GM12878 (cell line): ENCODE data around the gene TTLL4. TPM values are rescaled to one million over a fixed set of nuclear protein-coding genes. Genes with fewer than 3 reads are reported as not detected.

Experiments
- ATAC-seq: fragments of 200-7000 bp; cut with Tn5 transposase; 3 replicates; pipeline ENCODE4 v1.9.1; 2020; ENCODE audit warnings: mild to moderate bottlenecking, moderate library complexity
- BruUV-seq: library from RNA; stranded (reverse); fragments of 400-500 nt; replicated peaks from 2 replicates; lab custom pipeline; 2021; lab: Mats Ljungman, UMichigan
- CTCF ChIA-PET: fragments of 300-600 bp; sonication (Branson Sonifier 250); formaldehyde crosslinking; extraction: SDS; loops from one replicate; lab custom pipeline; 2021; ENCODE audit warnings: inconsistent platforms; lab: Yijun Ruan, JAX
- POLR2A ChIA-PET: fragments of 350-600 bp; formaldehyde crosslinking; extraction: SDS; loops from one replicate; lab custom pipeline; 2021; ENCODE audit warnings: inconsistent platforms; lab: Charles Lee
- RAD21 ChIA-PET: fragments of 300-600 bp; sonication (Branson Sonifier 250); formaldehyde crosslinking; loops from one replicate; lab custom pipeline; 2023; ENCODE audit warnings: antibody characterized with exemption; ENCODE audit not compliant: unreplicated experiment; lab: Charles Lee
- SMC1A ChIA-PET: fragments of 300-600 bp; sonication (Branson Sonifier 250); formaldehyde crosslinking; loops from one replicate; lab custom pipeline; 2023; ENCODE audit not compliant: unreplicated experiment, uncharacterized antibody; lab: Charles Lee
- DNase-seq: peaks from one replicate; pipeline ENCODE4 v3.0.0-alpha.2; 2011; ENCODE audit warnings: low read depth, low spot score
- FAIRE-seq: peaks from 3 replicates; lab custom pipeline; 2011; peaks lifted over from hg19 to GRCh38; lab: Jason Lieb, UNC
- H2AFZ ChIP-seq: 2 replicates; pipeline ENCODE4 v1.6.0; 2011; ENCODE audit warnings: low read depth, low read length, control low read depth; ENCODE audit not compliant: control insufficient read depth
- H3K27ac ChIP-seq: 2 replicates; pipeline ENCODE4 v1.5.1; 2011; ENCODE audit warnings: control low read depth; ENCODE audit not compliant: control insufficient read depth, insufficient read depth
- H3K27me3 ChIP-seq, 2 experiments: replicated peaks in 1 of 2; 2 replicates each; pipeline versions ENCODE4 v1.6.0 to v1.6.1; 2011; ENCODE audit warnings: low read length in 1 of 2; ENCODE audit not compliant: control insufficient read depth in 2 of 2, insufficient read depth in 2 of 2
- H3K36me3 ChIP-seq, 2 experiments: 2 replicates each; pipeline ENCODE4 v1.5.1; 2011; ENCODE audit warnings: low read length in 1 of 2; ENCODE audit not compliant: control insufficient read depth in 2 of 2, insufficient read depth in 2 of 2
- H3K4me1 ChIP-seq: 2 replicates; pipeline ENCODE4 v1.6.1; 2011; ENCODE audit warnings: mild to moderate bottlenecking, low read length, moderate library complexity, mixed read lengths; ENCODE audit not compliant: control insufficient read depth, insufficient read depth
- H3K4me2 ChIP-seq: 2 replicates; pipeline ENCODE4 v1.6.0; 2011; ENCODE audit warnings: control low read depth; ENCODE audit not compliant: control insufficient read depth, insufficient read depth
- H3K4me3 ChIP-seq: fragments of 200-600 bp; sonication (generic); 2 replicates; pipeline ENCODE4 v1.5.1; 2016
- H3K79me2 ChIP-seq: 2 replicates; pipeline ENCODE4 v1.6.0; 2011; ENCODE audit warnings: low read length; ENCODE audit not compliant: control insufficient read depth, insufficient read depth
- H3K9ac ChIP-seq: 2 replicates; pipeline ENCODE4 v1.8.0; 2011; ENCODE audit warnings: low read length, control low read depth, mixed read lengths; ENCODE audit not compliant: control insufficient read depth, insufficient read depth
- H3K9me3 ChIP-seq: replicated peaks from 3 replicates; pipeline ENCODE4 v1.5.1; 2011; ENCODE audit warnings: mild to moderate bottlenecking, low read length; ENCODE audit not compliant: control insufficient read depth, insufficient read depth
- H4K20me1 ChIP-seq: 2 replicates; pipeline ENCODE4 v1.6.0; 2011; ENCODE audit not compliant: control insufficient read depth, insufficient read depth
- CBFB ChIP-seq: IDR thresholded peaks from 2 replicates; pipeline ENCODE4 v1.6.1; 2016; ENCODE audit warnings: antibody characterized with exemption, low read depth
- DPF2 ChIP-seq: fragments of 450-650 bp; IDR thresholded peaks from 2 replicates; pipeline ENCODE4 v1.6.1; 2017; ENCODE audit warnings: mild to moderate bottlenecking
- GATAD2B ChIP-seq: fragments of 450-650 bp; conservative IDR thresholded peaks from 2 replicates; pipeline ENCODE4 v1.6.1; 2017; ENCODE audit warnings: low read depth, mild to moderate bottlenecking, moderate library complexity
- HDAC6 ChIP-seq: fragments of 200-600 bp; sonication (generic); IDR thresholded peaks from one replicate; pipeline ENCODE4 v1.8.0; 2017; ENCODE audit warnings: antibody characterized with exemption; ENCODE audit not compliant: unreplicated experiment
- KLF5 ChIP-seq: fragments of 450-650 bp; IDR thresholded peaks from 2 replicates; pipeline ENCODE4 v1.6.1; 2014; ENCODE audit warnings: mild to moderate bottlenecking; ENCODE audit not compliant: partially characterized antibody
- NR2C2 ChIP-seq: IDR thresholded peaks from 2 replicates; pipeline ENCODE4 v1.6.1; 2011; ENCODE audit warnings: borderline replicate concordance, low read depth; ENCODE audit not compliant: control insufficient read depth, insufficient read length
- NR2F1 ChIP-seq: fragments of 450-650 bp; conservative IDR thresholded peaks from 2 replicates; pipeline ENCODE4 v1.6.1; 2017; ENCODE audit warnings: mild to moderate bottlenecking
- PAX8 ChIP-seq: fragments of 450-650 bp; IDR thresholded peaks from 2 replicates; pipeline ENCODE4 v1.6.1; 2017; ENCODE audit warnings: mild to moderate bottlenecking, moderate library complexity
- TAF1 ChIP-seq: IDR thresholded peaks from 2 replicates; pipeline ENCODE4 v1.6.1; 2011; ENCODE audit warnings: mild to moderate bottlenecking, low read depth, low read length, borderline replicate concordance
- ZBTB33 ChIP-seq: fragments of 450-650 bp; IDR thresholded peaks from 2 replicates; pipeline ENCODE4 v1.6.1; 2017; ENCODE audit warnings: mild to moderate bottlenecking
- ZZZ3 ChIP-seq: IDR thresholded peaks from 2 replicates; pipeline ENCODE4 v1.6.1; 2011; ENCODE audit warnings: low read depth; ENCODE audit not compliant: control insufficient read depth, insufficient read length
- WGBS: methylation state at CpG from one replicate; pipeline ENCODE4 v1.1.6; 2016; ENCODE audit warnings: low lambda C conversion rate; ENCODE audit not compliant: insufficient replicate concordance, insufficient coverage; ENCODE audit errors: missing lambda C conversion rate; 5-methylcytosine and 5-hydroxymethylcytosine counted together
- in situ Hi-C: fragments of 300-500 bp; cut with MboI; formaldehyde crosslinking; loops from 9 replicates; pipeline ENCODE4 v1.14.3; 2018; ENCODE audit warnings: mixed read lengths
- intact Hi-C: fragments of 100-400 bp; cut with micrococcal nuclease; formaldehyde crosslinking; loops from one replicate; pipeline ENCODE4 v1.14.2; 2022; ENCODE audit not compliant: unreplicated experiment
- polyA plus RNA-seq, 11 experiments: library from polyadenylated mRNA; depleted of rRNA in 4 of 11; unstranded in 6 of 11; stranded (reverse) in 5 of 11; fragments of >200 nt; fragmentation: Nextera tagmentation in 4 of 11; fragmentation: Illumina TruSeq in 1 of 11; extraction: Ambion mirVana in 4 of 11; extraction: Trizol in 1 of 11; gene quantifications; 1 replicate in 1 of 11; 2 replicates in 10 of 11; pipeline versions ENCODE4 v1.2.1 to v1.2.3, GENCODE V29; 2011 to 2016; ENCODE audit warnings: inconsistent platforms in 2 of 11, missing spikeins in 2 of 11, low read depth in 1 of 11
- total RNA-seq, 4 experiments: library from RNA; depleted of rRNA in 3 of 4; stranded (reverse); fragments of >200 nt in 3 of 4; fragmentation: Illumina TruSeq in 1 of 4; extraction: Trizol in 1 of 4; gene quantifications; 2 replicates each; pipeline versions ENCODE4 v1.2.1 to v1.2.3, GENCODE V29; 2013 to 2021
- TF ChIP-seq, protein P1 (sequence below): fragments of 150-350 bp; IDR thresholded peaks from 2 replicates; pipeline ENCODE4 v1.6.1; 2016; ENCODE audit warnings: low read depth, low read length
- TF ChIP-seq, protein P2 (sequence below): fragments of 450-650 bp; IDR thresholded peaks from 2 replicates; pipeline ENCODE4 v1.6.1; 2017; ENCODE audit warnings: mild to moderate bottlenecking, moderate library complexity

Gene TTLL4
- total and polyA plus RNA-seq, 10 of the 15 experiments (the other 5 are each of a cell fraction or from before 2014, with no cell fraction given): 16.6 to 63.1 (median 32.9) TPM

DNA sequence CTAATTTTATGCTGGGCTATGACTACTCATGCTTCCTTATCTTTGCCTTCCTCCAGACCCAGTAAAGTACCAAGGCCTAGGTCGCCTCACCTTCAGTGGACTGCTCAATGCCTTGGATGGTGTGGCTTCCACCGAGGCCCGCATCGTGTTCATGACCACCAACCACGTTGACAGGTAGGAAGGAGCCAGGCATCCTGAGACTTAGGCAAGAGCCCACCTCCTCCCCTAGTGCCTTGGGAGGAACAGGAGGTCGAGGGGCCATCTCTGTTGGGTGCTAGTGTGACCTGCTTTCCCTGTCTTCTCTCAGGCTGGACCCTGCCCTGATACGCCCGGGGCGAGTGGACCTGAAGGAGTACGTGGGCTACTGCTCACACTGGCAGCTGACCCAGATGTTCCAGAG lies 47.8 kb upstream of the TTLL4 start (continued):
- TF ChIP-seq, protein P1, sequence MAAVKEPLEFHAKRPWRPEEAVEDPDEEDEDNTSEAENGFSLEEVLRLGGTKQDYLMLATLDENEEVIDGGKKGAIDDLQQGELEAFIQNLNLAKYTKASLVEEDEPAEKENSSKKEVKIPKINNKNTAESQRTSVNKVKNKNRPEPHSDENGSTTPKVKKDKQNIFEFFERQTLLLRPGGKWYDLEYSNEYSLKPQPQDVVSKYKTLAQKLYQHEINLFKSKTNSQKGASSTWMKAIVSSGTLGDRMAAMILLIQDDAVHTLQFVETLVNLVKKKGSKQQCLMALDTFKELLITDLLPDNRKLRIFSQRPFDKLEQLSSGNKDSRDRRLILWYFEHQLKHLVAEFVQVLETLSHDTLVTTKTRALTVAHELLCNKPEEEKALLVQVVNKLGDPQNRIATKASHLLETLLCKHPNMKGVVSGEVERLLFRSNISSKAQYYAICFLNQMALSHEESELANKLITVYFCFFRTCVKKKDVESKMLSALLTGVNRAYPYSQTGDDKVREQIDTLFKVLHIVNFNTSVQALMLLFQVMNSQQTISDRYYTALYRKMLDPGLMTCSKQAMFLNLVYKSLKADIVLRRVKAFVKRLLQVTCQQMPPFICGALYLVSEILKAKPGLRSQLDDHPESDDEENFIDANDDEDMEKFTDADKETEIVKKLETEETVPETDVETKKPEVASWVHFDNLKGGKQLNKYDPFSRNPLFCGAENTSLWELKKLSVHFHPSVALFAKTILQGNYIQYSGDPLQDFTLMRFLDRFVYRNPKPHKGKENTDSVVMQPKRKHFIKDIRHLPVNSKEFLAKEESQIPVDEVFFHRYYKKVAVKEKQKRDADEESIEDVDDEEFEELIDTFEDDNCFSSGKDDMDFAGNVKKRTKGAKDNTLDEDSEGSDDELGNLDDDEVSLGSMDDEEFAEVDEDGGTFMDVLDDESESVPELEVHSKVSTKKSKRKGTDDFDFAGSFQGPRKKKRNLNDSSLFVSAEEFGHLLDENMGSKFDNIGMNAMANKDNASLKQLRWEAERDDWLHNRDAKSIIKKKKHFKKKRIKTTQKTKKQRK: no peak

DNA sequence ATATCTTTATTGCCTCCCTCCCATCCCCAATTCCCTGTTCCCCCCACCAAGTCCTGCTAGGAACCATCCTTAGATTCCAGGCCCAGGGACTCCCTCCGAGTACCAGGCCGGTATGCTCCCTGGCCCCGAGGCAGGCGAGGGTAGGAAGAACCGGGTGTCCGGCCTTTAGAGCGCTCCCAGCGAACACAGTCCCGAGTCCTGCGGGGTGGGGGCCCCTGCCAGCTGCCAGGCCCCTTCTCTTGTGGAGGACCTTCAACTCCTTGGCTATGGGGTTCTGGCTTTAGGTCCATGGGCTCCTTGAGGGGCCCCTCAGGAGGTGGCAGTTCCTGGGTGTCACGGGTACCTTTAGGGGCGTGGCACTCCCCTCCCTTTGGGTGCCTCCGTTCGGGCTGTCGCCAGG lies 46.7 kb upstream of the TTLL4 start:
- 96% methylated on average over 15 of the region's 15 CpGs for WGBS
- in situ Hi-C loops (loop anchor here (5.0 kb wide), 1 partner anchor 183 kb away; no protein-coding TSS in a partner anchor), intact Hi-C loops (no loop called here)
- Histone ChIP-seq H3K4me3 (no peak overlapping the region), H3K4me1 (peaks cover 9% of the 10 kb centered on the region), H3K27me3 (no peaks in the 10 kb centered on the region), H3K36me3 (peaks cover 24 to 25% of the 10 kb centered on the region in 2 experiments; a peak in 3 of 4 replicates), H3K4me2 (no peak overlapping the region), H3K9me3 (no peaks in the 10 kb centered on the region), H3K27ac (no peak overlapping the region), H3K79me2 (peaks cover 13% of the 10 kb centered on the region), H4K20me1 (no peaks in the 10 kb centered on the region), H2AFZ (no peak overlapping the region), H3K9ac (no peak overlapping the region)
- no TSS peak for BruUV-seq
- ChIA-PET CTCF (no interaction called here), RAD21 (no interaction called here), SMC1A (no interaction called here), POLR2A (no interaction called here)
- FAIRE-seq: no peak
- ATAC-seq: no peak
- DNase-seq: no peak
- TF ChIP-seq ZBTB33 (no peak), TAF1 (no peak), NR2F1 (no peak), ZZZ3 (no peak), GATAD2B (no peak), HDAC6 (no peak), KLF5 (no peak), PAX8 (no peak), DPF2 (no peak), NR2C2 (no peak), CBFB (no peak)
- TF ChIP-seq, protein P2, sequence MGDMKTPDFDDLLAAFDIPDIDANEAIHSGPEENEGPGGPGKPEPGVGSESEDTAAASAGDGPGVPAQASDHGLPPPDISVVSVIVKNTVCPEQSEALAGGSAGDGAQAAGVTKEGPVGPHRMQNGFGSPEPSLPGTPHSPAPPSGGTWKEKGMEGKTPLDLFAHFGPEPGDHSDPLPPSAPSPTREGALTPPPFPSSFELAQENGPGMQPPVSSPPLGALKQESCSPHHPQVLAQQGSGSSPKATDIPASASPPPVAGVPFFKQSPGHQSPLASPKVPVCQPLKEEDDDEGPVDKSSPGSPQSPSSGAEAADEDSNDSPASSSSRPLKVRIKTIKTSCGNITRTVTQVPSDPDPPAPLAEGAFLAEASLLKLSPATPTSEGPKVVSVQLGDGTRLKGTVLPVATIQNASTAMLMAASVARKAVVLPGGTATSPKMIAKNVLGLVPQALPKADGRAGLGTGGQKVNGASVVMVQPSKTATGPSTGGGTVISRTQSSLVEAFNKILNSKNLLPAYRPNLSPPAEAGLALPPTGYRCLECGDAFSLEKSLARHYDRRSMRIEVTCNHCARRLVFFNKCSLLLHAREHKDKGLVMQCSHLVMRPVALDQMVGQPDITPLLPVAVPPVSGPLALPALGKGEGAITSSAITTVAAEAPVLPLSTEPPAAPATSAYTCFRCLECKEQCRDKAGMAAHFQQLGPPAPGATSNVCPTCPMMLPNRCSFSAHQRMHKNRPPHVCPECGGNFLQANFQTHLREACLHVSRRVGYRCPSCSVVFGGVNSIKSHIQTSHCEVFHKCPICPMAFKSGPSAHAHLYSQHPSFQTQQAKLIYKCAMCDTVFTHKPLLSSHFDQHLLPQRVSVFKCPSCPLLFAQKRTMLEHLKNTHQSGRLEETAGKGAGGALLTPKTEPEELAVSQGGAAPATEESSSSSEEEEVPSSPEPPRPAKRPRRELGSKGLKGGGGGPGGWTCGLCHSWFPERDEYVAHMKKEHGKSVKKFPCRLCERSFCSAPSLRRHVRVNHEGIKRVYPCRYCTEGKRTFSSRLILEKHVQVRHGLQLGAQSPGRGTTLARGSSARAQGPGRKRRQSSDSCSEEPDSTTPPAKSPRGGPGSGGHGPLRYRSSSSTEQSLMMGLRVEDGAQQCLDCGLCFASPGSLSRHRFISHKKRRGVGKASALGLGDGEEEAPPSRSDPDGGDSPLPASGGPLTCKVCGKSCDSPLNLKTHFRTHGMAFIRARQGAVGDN: no peak
